Activated naive CD4-positive, alpha-beta T cell treated with anti-CD3 and anti-CD28 coated beads, Interleukin-2, amount 10 ng/mL, durations not matched to agents 7 days and 5 days (primary cell): ENCODE data around the gene MED12L.

Source experiments
- CTCF ChIA-PET: fragments of 350-600 bp; sonication (Branson Sonifier 250); formaldehyde crosslinking; loops from one replicate; lab custom pipeline; 2021; ENCODE audit warnings: antibody characterized with exemption; lab: Charles Lee
- DNase-seq: peaks from one replicate; pipeline ENCODE4 v3.0.0-alpha.2; 2020
- H3K27ac Mint-ChIP-seq: one replicate; pipeline ENCODE4 v1.8.0; 2021; ENCODE audit warnings: mild to moderate bottlenecking, moderate library complexity, mixed read lengths
- H3K27me3 Mint-ChIP-seq: one replicate; pipeline ENCODE4 v1.8.0; 2021; ENCODE audit warnings: mild to moderate bottlenecking, mixed read lengths
- H3K36me3 Mint-ChIP-seq: one replicate; pipeline ENCODE4 v1.8.0; 2021; ENCODE audit warnings: mixed read lengths
- H3K4me1 Mint-ChIP-seq: one replicate; pipeline ENCODE4 v1.8.0; 2021; ENCODE audit warnings: mixed read lengths
- H3K4me3 Mint-ChIP-seq: one replicate; pipeline ENCODE4 v1.8.0; 2021; ENCODE audit warnings: mild to moderate bottlenecking, moderate library complexity, mixed read lengths
- H3K9me3 Mint-ChIP-seq: one replicate; pipeline ENCODE4 v1.8.0; 2021; ENCODE audit warnings: mixed read lengths

MED12L gene

GRCh38 chr3:151410891-151411559 lies 325.6 kb downstream of the MED12L start:
- H3K9me3 Mint-ChIP-seq = no peaks in the 10 kb centered on the region
- peaks cover 13% of the 10 kb centered on the region for H3K27me3 Mint-ChIP-seq
- no peaks in the 10 kb centered on the region for H3K4me1 Mint-ChIP-seq
- CTCF ChIA-PET = no interaction called here
- no peak for DNase-seq
- H3K36me3 Mint-ChIP-seq = no peaks in the 10 kb centered on the region
- H3K4me3 Mint-ChIP-seq = no peak overlapping the region
- no peak overlapping the region for H3K27ac Mint-ChIP-seq

DNA sequence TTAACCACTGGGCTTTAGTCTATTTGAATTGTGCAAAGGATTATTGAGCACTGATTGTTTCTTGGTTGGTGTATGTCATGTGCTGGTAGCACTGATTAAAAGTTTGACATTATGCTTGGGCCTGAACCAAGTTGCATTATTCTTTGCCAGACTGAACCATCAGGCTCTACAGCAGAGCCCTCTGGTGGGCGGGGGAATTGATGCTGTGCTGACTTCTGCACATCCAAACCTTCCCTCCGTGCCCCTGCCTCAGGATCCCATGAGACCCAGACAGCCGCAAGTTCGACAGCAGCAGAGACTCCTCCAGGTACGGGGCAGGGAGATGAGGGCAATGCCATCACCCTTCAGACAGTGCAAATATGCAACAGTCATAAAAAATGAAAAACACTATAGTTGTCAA lies 327.5 kb downstream of the MED12L start:
- no peak for DNase-seq
- Mint-ChIP-seq H3K36me3 (no peaks in the 10 kb centered on the region), H3K27me3 (peaks cover 8% of the 10 kb centered on the region), H3K27ac (no peak overlapping the region), H3K4me3 (no peak overlapping the region), H3K4me1 (no peaks in the 10 kb centered on the region), H3K9me3 (no peaks in the 10 kb centered on the region)
- CTCF ChIA-PET = no interaction called here

- peaks cover 8% of the 10 kb centered on the region for H3K27me3 Mint-ChIP-seq
- H3K4me1 Mint-ChIP-seq = no peaks in the 10 kb centered on the region
- no peak overlapping the region for H3K4me3 Mint-ChIP-seq
- no peak overlapping the region for H3K27ac Mint-ChIP-seq
- CTCF ChIA-PET = no interaction called here
- no peaks in the 10 kb centered on the region for H3K9me3 Mint-ChIP-seq
- no peak for DNase-seq
- no peaks in the 10 kb centered on the region for H3K36me3 Mint-ChIP-seq
Measured at GRCh38 chr3:151415289-151415688, 329.8 kb downstream of the MED12L start.

GRCh38 chr3:151419806-151420205 lies 334.3 kb downstream of the MED12L start:
- H3K36me3 Mint-ChIP-seq = no peaks in the 10 kb centered on the region
- no peak overlapping the region for H3K27ac Mint-ChIP-seq
- no peak for DNase-seq
- H3K9me3 Mint-ChIP-seq = no peaks in the 10 kb centered on the region
- H3K4me3 Mint-ChIP-seq = no peak overlapping the region
- peaks cover 3% of the 10 kb centered on the region for H3K27me3 Mint-ChIP-seq
- CTCF ChIA-PET = no interaction called here
- H3K4me1 Mint-ChIP-seq = no peaks in the 10 kb centered on the region

- Mint-ChIP-seq H3K4me3 (no peak overlapping the region), H3K9me3 (no peaks in the 10 kb centered on the region), H3K36me3 (no peaks in the 10 kb centered on the region), H3K27me3 (peaks cover 3% of the 10 kb centered on the region), H3K4me1 (no peaks in the 10 kb centered on the region), H3K27ac (no peak overlapping the region)
- CTCF ChIA-PET = interaction anchor here (0.6 to 1.0 kb wide), 2 partner anchors 9 to 1728 kb away, joined by 4 to 5 read pairs; no protein-coding TSS in a partner anchor
- no peak for DNase-seq
Measured at GRCh38 chr3:151421938-151422337, 336.5 kb downstream of the MED12L start.

DNA sequence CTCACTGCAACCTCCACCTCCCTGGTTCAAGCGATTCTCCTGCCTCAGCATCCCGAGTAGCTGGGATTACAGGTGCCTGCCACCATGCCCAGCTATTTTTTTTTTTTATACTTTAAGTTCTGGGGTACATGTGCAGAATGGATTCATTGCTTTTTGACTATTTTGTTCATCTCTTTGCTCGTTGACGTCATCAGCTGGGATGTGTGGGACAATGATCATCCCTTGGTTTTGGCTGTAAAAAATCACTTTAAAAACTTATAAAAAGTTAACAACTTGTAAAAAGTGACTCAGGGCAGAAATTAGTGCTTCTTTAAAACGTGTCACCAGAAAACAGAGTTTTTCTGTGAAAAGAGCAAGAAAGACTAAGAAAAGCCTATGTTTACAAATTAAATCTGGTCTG lies 337.6 kb downstream of the MED12L start:
- DNase-seq = no peak
- Mint-ChIP-seq H3K27ac (no peak overlapping the region), H3K9me3 (no peaks in the 10 kb centered on the region), H3K27me3 (peaks cover 3% of the 10 kb centered on the region), H3K36me3 (no peaks in the 10 kb centered on the region), H3K4me1 (no peaks in the 10 kb centered on the region), H3K4me3 (no peak overlapping the region)
- CTCF ChIA-PET = no interaction called here

DNA sequence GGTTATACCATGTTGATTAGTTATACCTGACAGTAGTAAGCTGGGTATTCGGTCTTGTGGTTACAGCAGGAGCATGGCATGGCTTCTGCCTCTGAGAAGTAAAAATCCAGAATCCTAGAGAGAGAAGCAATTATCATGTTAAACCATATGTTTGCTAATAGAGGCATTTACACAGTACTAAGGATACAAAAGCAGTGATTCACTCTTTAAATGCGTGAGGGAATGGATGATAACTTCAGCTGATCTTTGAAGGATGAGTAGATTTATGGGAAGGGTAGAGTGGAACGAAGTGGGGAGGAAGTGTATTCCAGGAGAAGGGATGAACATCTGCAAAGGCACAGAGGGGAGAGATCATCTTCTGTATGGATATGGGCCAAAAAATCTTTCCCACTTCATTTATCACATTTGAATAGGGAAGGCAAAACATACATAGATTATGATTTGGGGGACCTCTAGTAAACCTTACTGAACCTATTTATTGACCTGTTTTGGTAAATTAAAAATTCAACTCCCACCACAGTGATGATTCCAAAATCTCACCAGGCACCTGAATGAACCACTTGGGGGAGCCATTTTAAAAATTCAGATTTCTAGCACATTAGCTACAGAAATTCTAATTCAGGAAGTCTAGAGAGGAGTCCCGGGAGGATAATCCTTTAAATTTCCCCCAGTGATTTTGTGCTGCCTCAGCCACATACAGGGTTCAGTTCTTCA lies 340.3 kb downstream of the MED12L start:
- Mint-ChIP-seq H3K27ac (no peak overlapping the region), H3K9me3 (no peaks in the 10 kb centered on the region), H3K36me3 (no peaks in the 10 kb centered on the region), H3K4me3 (no peak overlapping the region), H3K27me3 (peaks cover 3% of the 10 kb centered on the region), H3K4me1 (no peaks in the 10 kb centered on the region)
- no peak for DNase-seq
- CTCF ChIA-PET = interaction anchor here (0.6 to 1.3 kb wide), 3 partner anchors 21 to 413 kb away, joined by 3 read pairs; no protein-coding TSS in a partner anchor

DNA sequence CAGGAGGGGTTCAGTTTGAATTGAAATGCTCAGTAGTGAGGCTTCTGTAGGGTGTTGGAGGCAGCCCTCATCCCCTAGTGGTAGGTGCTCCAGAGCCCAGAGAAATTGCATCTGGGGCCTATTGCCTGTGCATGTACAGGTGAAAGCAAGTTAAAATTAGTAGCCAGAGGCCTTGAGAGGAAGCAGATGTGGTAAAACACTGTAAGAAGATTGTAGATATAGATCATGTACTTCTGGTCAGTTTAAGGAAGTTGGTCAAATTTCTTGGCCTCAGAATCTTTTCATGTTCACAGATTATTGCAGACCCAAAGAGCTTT lies 340.8 kb downstream of the MED12L start:
- CTCF ChIA-PET = interaction anchor here (0.6 to 1.3 kb wide), 3 partner anchors 22 to 413 kb away, joined by 3 read pairs; no protein-coding TSS in a partner anchor
- H3K4me3 Mint-ChIP-seq = no peak overlapping the region
- no peaks in the 10 kb centered on the region for H3K4me1 Mint-ChIP-seq
- H3K9me3 Mint-ChIP-seq = no peaks in the 10 kb centered on the region
- no peaks in the 10 kb centered on the region for H3K36me3 Mint-ChIP-seq
- H3K27ac Mint-ChIP-seq = no peak overlapping the region
- peaks cover under 1% of the 10 kb centered on the region for H3K27me3 Mint-ChIP-seq
- DNase-seq = no peak

DNA sequence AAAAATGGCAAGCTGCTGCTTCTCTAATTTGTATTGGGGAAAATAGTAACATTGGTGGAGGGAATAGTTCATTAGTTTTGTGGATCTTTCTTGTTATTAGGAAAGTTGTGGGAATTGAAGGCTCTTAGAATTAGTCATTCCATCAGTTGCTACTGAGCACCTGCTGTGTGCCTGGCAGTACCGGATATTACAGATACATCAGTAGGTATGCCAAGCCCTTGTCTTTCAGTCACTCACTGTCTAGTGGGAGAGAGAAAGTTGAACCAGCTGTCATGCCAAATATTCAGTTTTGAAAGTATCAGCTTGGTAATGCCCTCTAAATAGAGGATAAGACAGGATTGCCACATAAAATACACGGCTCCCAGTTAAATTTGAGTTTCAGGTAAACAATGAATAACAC lies 342.9 kb downstream of the MED12L start:
- H3K4me3 Mint-ChIP-seq = no peak overlapping the region
- no peak for DNase-seq
- H3K27me3 Mint-ChIP-seq = no peaks in the 10 kb centered on the region
- no peak overlapping the region for H3K27ac Mint-ChIP-seq
- no peaks in the 10 kb centered on the region for H3K4me1 Mint-ChIP-seq
- CTCF ChIA-PET = no interaction called here
- H3K36me3 Mint-ChIP-seq = no peaks in the 10 kb centered on the region
- H3K9me3 Mint-ChIP-seq = no peaks in the 10 kb centered on the region

GRCh38 chr3:151430821-151431484 lies 345.5 kb downstream of the MED12L start:
- no peak overlapping the region for H3K27ac Mint-ChIP-seq
- DNase-seq = no peak
- CTCF ChIA-PET = interaction anchor here (2.0 kb wide), 1 partner anchor 9 kb away, joined by 4 read pairs; no protein-coding TSS in a partner anchor
- no peaks in the 10 kb centered on the region for H3K27me3 Mint-ChIP-seq
- H3K4me1 Mint-ChIP-seq = no peaks in the 10 kb centered on the region
- H3K36me3 Mint-ChIP-seq = no peaks in the 10 kb centered on the region
- H3K9me3 Mint-ChIP-seq = no peaks in the 10 kb centered on the region
- H3K4me3 Mint-ChIP-seq = no peak overlapping the region

DNA sequence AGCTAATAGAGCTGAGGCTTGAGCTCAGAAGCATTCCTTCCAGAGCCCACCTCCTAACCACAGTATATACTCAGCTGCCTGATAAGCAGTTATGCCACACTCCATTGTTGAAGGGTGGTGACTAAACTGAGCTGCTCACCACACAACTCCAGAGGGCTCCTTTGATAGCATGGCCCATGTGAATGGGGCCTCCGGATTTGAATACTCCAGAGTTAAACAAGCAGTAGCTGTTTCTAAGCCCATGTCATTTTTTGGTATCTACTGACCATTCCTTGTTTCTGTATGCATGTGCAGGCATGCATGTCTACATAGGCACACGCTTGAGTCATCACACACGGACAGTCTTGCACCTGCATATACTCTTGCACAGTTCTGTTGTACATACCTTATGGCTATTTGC lies 346.5 kb downstream of the MED12L start:
- Mint-ChIP-seq H3K4me1 (no peaks in the 10 kb centered on the region), H3K9me3 (no peaks in the 10 kb centered on the region), H3K36me3 (no peaks in the 10 kb centered on the region), H3K27me3 (no peaks in the 10 kb centered on the region), H3K4me3 (no peak overlapping the region), H3K27ac (no peak overlapping the region)
- CTCF ChIA-PET = no interaction called here
- no peak for DNase-seq

DNA sequence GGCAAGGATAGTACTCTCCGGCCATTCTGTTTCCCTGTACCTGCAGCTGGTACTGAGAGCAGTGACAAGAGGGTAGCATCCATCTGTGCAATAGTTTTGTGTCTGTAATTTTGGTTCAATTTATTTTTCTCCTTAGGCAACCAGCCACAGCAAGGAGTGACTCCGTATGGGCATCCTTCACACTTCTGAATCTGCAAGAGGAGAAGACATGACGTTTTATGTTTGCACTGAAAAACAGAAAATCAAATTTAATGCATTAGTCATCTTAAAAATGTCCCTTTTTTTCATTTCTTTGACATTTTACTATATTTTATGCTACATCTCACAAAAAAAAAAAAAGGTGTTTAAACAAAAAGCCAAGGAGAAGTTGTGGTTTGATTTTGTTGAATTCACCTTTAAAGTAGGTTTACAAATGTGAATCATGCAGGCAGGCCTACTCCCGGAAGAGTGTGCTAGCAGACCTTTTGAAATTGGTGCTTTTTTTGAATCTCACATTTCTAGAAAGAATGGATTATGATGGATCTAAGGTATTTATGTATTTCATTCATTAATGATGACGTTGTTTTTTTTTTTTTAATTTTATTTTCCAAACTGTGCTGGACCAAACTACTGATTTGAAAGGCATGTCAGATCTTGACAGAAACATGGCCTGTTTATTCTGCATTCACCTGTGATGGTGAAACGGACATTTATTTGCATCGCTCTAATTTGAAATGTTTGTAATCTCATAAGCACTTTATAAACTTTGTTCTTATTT lies 347.3 kb downstream of the MED12L start:
- H3K4me1 Mint-ChIP-seq = no peaks in the 10 kb centered on the region
- CTCF ChIA-PET = interaction anchor here (1.1 kb wide), 1 partner anchor 35 kb away, joined by 4 read pairs; no protein-coding TSS in a partner anchor
- H3K4me3 Mint-ChIP-seq = no peak overlapping the region
- no peaks in the 10 kb centered on the region for H3K9me3 Mint-ChIP-seq
- H3K27ac Mint-ChIP-seq = no peak overlapping the region
- H3K36me3 Mint-ChIP-seq = no peaks in the 10 kb centered on the region
- H3K27me3 Mint-ChIP-seq = no peaks in the 10 kb centered on the region
- no peak for DNase-seq

DNA sequence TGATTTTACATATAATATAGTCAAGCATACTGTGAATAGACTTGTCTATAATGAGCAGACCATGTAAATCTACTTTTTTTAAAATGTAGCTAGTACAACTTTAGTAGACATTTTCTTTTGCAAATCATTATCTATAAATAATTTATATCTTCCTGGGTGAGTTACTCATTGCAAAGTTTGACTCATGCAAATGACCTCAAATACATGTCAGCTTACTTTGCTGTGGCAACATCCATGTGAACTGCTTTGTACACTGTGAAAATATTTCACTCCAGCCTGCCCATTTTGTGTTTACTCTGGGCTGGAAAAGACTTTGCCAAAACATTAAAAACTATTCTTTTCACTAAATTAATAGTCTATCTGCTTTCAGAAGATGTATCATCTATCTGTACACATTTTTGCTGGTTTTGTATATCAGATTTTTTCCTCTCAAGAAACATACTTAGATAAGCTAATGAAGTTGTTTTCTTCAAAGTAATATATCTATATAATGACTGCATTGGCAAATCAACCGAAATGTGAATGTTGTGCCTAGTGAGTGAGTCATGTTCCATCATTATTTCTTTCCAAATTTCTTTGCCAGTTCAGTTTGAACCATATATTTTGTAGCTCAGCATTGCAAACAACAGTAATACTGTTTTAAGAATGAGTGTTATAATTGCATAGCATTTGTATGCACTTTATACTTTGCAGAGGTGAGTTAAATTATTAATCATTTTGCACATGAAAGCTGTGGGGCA lies 348.9 kb downstream of the MED12L start:
- Mint-ChIP-seq H3K4me1 (no peaks in the 10 kb centered on the region), H3K4me3 (no peak overlapping the region), H3K27ac (no peak overlapping the region), H3K9me3 (no peaks in the 10 kb centered on the region), H3K36me3 (no peaks in the 10 kb centered on the region), H3K27me3 (no peaks in the 10 kb centered on the region)
- CTCF ChIA-PET = interaction anchor here (1.1 kb wide), 1 partner anchor 34 kb away, joined by 4 read pairs; no protein-coding TSS in a partner anchor
- no peak for DNase-seq
